ENCODE results near the gene UGT2B15. TPM values are rescaled to one million over a fixed set of nuclear protein-coding genes. Genes with fewer than 3 reads are reported as not detected.
"Not testable (repeated sequence)": the region's sequence is repeated elsewhere in the genome, so short reads cannot be mapped to it uniquely, and the experiment has no call there.

Gene UGT2B15
- total RNA-seq, 1 experiment from 2014 or later, result 0.32 TPM

GRCh38 chr4:68693325-68694075, 23.0 kb upstream of the UGT2B15 start:
- no peaks in the 10 kb centered on the region for H3K36me3 ChIP-seq (ENCODE audit: control insufficient read depth, insufficient read depth, low read length)
- H3K9me3 Mint-ChIP-seq (ENCODE audit: unreplicated experiment), result no peaks in the 10 kb centered on the region
- H3K27me3 ChIP-seq (replicated peaks; ENCODE audit: control insufficient read depth, insufficient read depth, low read length), result no peaks in the 10 kb centered on the region
- no peaks in the 10 kb centered on the region for H3K27me3 Mint-ChIP-seq (ENCODE audit: insufficient read depth, unreplicated experiment)
- no peaks in the 10 kb centered on the region for H3K36me3 Mint-ChIP-seq (ENCODE audit: insufficient read depth, unreplicated experiment)
- DNase-seq, result peak; percentile 81 to 90
- H3K27ac Mint-ChIP-seq (ENCODE audit: unreplicated experiment), result peak overlapping the region; percentile 72
- peaks cover 32% of the 10 kb centered on the region for H3K9me3 ChIP-seq
- peaks cover 6% of the 10 kb centered on the region for H3K4me1 Mint-ChIP-seq (ENCODE audit: low read depth, unreplicated experiment)
- no peak overlapping the region for H3K4me3 ChIP-seq (ENCODE audit: low read depth, low read length)
- TF ChIP-seq CTCF (IDR thresholded peaks at IDR 0.05; ENCODE audit: insufficient read depth in 1 of 2, low read depth in 1 of 2, low read length in 1 of 2, severe bottlenecking in 1 of 2, unreplicated experiment in 1 of 2), result no peak
- H3K4me1 ChIP-seq, result peaks cover 20% of the 10 kb centered on the region
- CTCF ChIA-PET, result interaction anchor here (0.6 kb wide), 1 partner anchor 216 kb away, joined by 3 read pairs; no protein-coding TSS in a partner anchor
- H3K4me3 Mint-ChIP-seq (ENCODE audit: unreplicated experiment), result no peak overlapping the region
- no TSS peak for BruUV-seq (replicated peaks)
- intact Hi-C loops (cut with micrococcal nuclease; ENCODE audit: unreplicated experiment), result loop anchor here (1.0 to 2.0 kb wide), 6 partner anchors 35 to 270 kb away; no protein-coding TSS in a partner anchor
- POLR2A ChIA-PET, result no interaction called here

- BruUV-seq (replicated peaks), result no TSS peak
- no peak for TF ChIP-seq CTCF (IDR thresholded peaks at IDR 0.05; ENCODE audit: insufficient read depth in 1 of 2, low read depth in 1 of 2, low read length in 1 of 2, severe bottlenecking in 1 of 2, unreplicated experiment in 1 of 2)
- Histone ChIP-seq H3K27me3 (replicated peaks; ENCODE audit: control insufficient read depth, insufficient read depth, low read length) (no peaks in the 10 kb centered on the region), H3K9me3 (peaks cover 35% of the 10 kb centered on the region), H3K4me1 (peaks cover 20% of the 10 kb centered on the region), H3K36me3 (ENCODE audit: control insufficient read depth, insufficient read depth, low read length) (no peaks in the 10 kb centered on the region), H3K4me3 (ENCODE audit: low read depth, low read length) (no peak overlapping the region)
- H3K4me3 Mint-ChIP-seq (ENCODE audit: unreplicated experiment), result no peak overlapping the region
- intact Hi-C loops (cut with micrococcal nuclease; ENCODE audit: unreplicated experiment), result no loop called here
- DNase-seq, result no peak
- H3K36me3 Mint-ChIP-seq (ENCODE audit: insufficient read depth, unreplicated experiment), result no peaks in the 10 kb centered on the region
- POLR2A ChIA-PET, result no interaction called here
- H3K4me1 Mint-ChIP-seq (ENCODE audit: low read depth, unreplicated experiment), result peaks cover 6% of the 10 kb centered on the region
- H3K9me3 Mint-ChIP-seq (ENCODE audit: unreplicated experiment), result no peaks in the 10 kb centered on the region
- H3K27ac Mint-ChIP-seq (ENCODE audit: unreplicated experiment), result no peak overlapping the region
- no peaks in the 10 kb centered on the region for H3K27me3 Mint-ChIP-seq (ENCODE audit: insufficient read depth, unreplicated experiment)
- CTCF ChIA-PET, result no interaction called here
Observed at GRCh38 chr4:68691186-68691585, 20.7 kb upstream of the UGT2B15 start.

GRCh38 chr4:68683034-68683433, 12.6 kb upstream of the UGT2B15 start:
- ChIA-PET POLR2A (no interaction called here), CTCF (no interaction called here)
- Mint-ChIP-seq H3K4me1 (ENCODE audit: low read depth, unreplicated experiment) (no peaks in the 10 kb centered on the region), H3K36me3 (ENCODE audit: insufficient read depth, unreplicated experiment) (no peaks in the 10 kb centered on the region), H3K9me3 (ENCODE audit: unreplicated experiment) (peaks cover 28% of the 10 kb centered on the region), H3K4me3 (ENCODE audit: unreplicated experiment) (no peak overlapping the region), H3K27ac (ENCODE audit: unreplicated experiment) (no peak overlapping the region), H3K27me3 (ENCODE audit: insufficient read depth, unreplicated experiment) (no peaks in the 10 kb centered on the region)
- Histone ChIP-seq H3K4me3 (ENCODE audit: low read depth, low read length) (no peak overlapping the region), H3K9me3 (peaks cover 8% of the 10 kb centered on the region), H3K4me1 (no peaks in the 10 kb centered on the region), H3K27me3 (replicated peaks; ENCODE audit: control insufficient read depth, insufficient read depth, low read length) (no peaks in the 10 kb centered on the region), H3K36me3 (ENCODE audit: control insufficient read depth, insufficient read depth, low read length) (no peaks in the 10 kb centered on the region)
- no peak for TF ChIP-seq CTCF (IDR thresholded peaks at IDR 0.05; ENCODE audit: insufficient read depth in 1 of 2, low read depth in 1 of 2, low read length in 1 of 2, severe bottlenecking in 1 of 2, unreplicated experiment in 1 of 2)
- DNase-seq, result no peak
- no TSS peak for BruUV-seq (replicated peaks)
- intact Hi-C loops (cut with micrococcal nuclease; ENCODE audit: unreplicated experiment), result no loop called here

- H3K4me1 ChIP-seq; BruUV-seq (replicated peaks); H3K27me3 Mint-ChIP-seq (ENCODE audit: insufficient read depth, unreplicated experiment); intact Hi-C loops (cut with micrococcal nuclease; ENCODE audit: unreplicated experiment); H3K27me3 ChIP-seq (replicated peaks; ENCODE audit: control insufficient read depth, insufficient read depth, low read length); POLR2A ChIA-PET; H3K36me3 Mint-ChIP-seq (ENCODE audit: insufficient read depth, unreplicated experiment); H3K9me3 ChIP-seq; DNase-seq; H3K27ac Mint-ChIP-seq (ENCODE audit: unreplicated experiment); H3K36me3 ChIP-seq (ENCODE audit: control insufficient read depth, insufficient read depth, low read length); H3K4me3 ChIP-seq (ENCODE audit: low read depth, low read length); CTCF ChIA-PET; H3K4me1 Mint-ChIP-seq (ENCODE audit: low read depth, unreplicated experiment); H3K4me3 Mint-ChIP-seq (ENCODE audit: unreplicated experiment): not testable (repeated sequence)
- peaks cover 31% of the 10 kb centered on the region for H3K9me3 Mint-ChIP-seq (ENCODE audit: unreplicated experiment)
Observed at GRCh38 chr4:68681298-68681697, 10.8 kb upstream of the UGT2B15 start.
